ENCODE data around the gene RBMS3. TPM values are rescaled to one million over a fixed set of nuclear protein-coding genes. Genes with fewer than 3 reads are reported as not detected.

Gene RBMS3
- total RNA-seq, 4 donors from 2014 or later, result 7.3 to 21.8 (median 12.8) TPM

GRCh38 chr3:29488922-29489321, 208.1 kb downstream of the RBMS3 start:
- TF ChIP-seq POLR2A (IDR thresholded peaks at IDR 0.05) (no peak), CTCF (IDR thresholded peaks at IDR 0.05) (no peak)
- intact Hi-C loops (cut with DNase I; ENCODE audit: low total_unique reads), result no loop called here
- WGBS, 2 donors, result 48 to 76% methylated on average over 1 of the region's 1 CpG
- no peak overlapping the region for H3K4me3 ChIP-seq (ENCODE audit: low read depth, poor library complexity, severe bottlenecking)
- no peak for DNase-seq (ENCODE audit: low spot score in 2 of 2)

- TF ChIP-seq CTCF (IDR thresholded peaks at IDR 0.05) (no peak), POLR2A (IDR thresholded peaks at IDR 0.05) (no peak)
- no peak for DNase-seq (ENCODE audit: low spot score in 2 of 2)
- no peak overlapping the region for H3K4me3 ChIP-seq (ENCODE audit: low read depth, poor library complexity, severe bottlenecking)
- intact Hi-C loops (cut with DNase I; ENCODE audit: low total_unique reads), result loop anchor here (10.0 kb wide), 1 partner anchor 922 kb away; no protein-coding TSS in a partner anchor
- 89 to 91% methylated on average over 3 of the region's 3 CpGs for WGBS, 2 donors
These were observed 212.2 kb downstream of the RBMS3 start for GRCh38 chr3:29493109-29493508.

- intact Hi-C loops (cut with DNase I; ENCODE audit: low total_unique reads), result loop anchor here (10.0 kb wide), 1 partner anchor 920 kb away; no protein-coding TSS in a partner anchor
- 64 to 71% methylated on average over 6 of the region's 6 CpGs for WGBS, 2 donors
- no peak for TF ChIP-seq CTCF (IDR thresholded peaks at IDR 0.05)
- TF ChIP-seq POLR2A (IDR thresholded peaks at IDR 0.05), result no peak
- H3K4me3 ChIP-seq (ENCODE audit: low read depth, poor library complexity, severe bottlenecking), result no peak overlapping the region
- DNase-seq (ENCODE audit: low spot score in 2 of 2), result peak in 1 of 2 donors; percentile 20
These were observed 213.6 kb downstream of the RBMS3 start for GRCh38 chr3:29494305-29495036.

- intact Hi-C loops (cut with DNase I; ENCODE audit: low total_unique reads), result loop anchor here (10.0 kb wide), 1 partner anchor 918 kb away; no protein-coding TSS in a partner anchor
- DNase-seq (ENCODE audit: low spot score in 2 of 2), result no peak
- WGBS, 2 donors, result 92 to 93% methylated on average over 5 of the region's 5 CpGs
These were observed 216.4 kb downstream of the RBMS3 start for GRCh38 chr3:29497282-29497681.

GRCh38 chr3:29502771-29503170, 221.9 kb downstream of the RBMS3 start:
- no peak for DNase-seq (ENCODE audit: low spot score in 2 of 2)
- no peak overlapping the region for H3K4me3 ChIP-seq (ENCODE audit: low read depth, poor library complexity, severe bottlenecking)
- intact Hi-C loops (cut with DNase I; ENCODE audit: low total_unique reads), result no loop called here
- TF ChIP-seq POLR2A (IDR thresholded peaks at IDR 0.05) (no peak), CTCF (IDR thresholded peaks at IDR 0.05) (no peak)
- WGBS, 2 donors, result 80 to 83% methylated on average over 2 of the region's 2 CpGs

More at GRCh38 chr3:29497282-29497681, 216.4 kb downstream of the RBMS3 start:
- TF ChIP-seq POLR2A (IDR thresholded peaks at IDR 0.05) (no peak), CTCF (IDR thresholded peaks at IDR 0.05) (no peak)
- no peak overlapping the region for H3K4me3 ChIP-seq (ENCODE audit: low read depth, poor library complexity, severe bottlenecking)
